Activated CD4-positive, alpha-beta T cell treated with anti-CD3 and anti-CD28 coated beads, Interleukin-2, amount 50 U/mL, for 4 hours (primary cell): ENCODE measurements around the gene OR5D14.

ENCODE experiments used
- DNase-seq, 2 experiments: peaks; one replicate each; pipeline ENCODE4 v3.0.0-alpha.2; 2020

Gene OR5D14

GRCh38 chr11:55795256-55795655 lies at the start of gene OR5D14:
TSS of gene OR5D14 (plus strand) at chr11:55795556. CDS start at chr11:55795556, 0 bp downstream.
- DNase-seq, result no peak

GRCh38 chr11:55773138-55773537 lies 22.2 kb upstream of the OR5D14 start, which contains the start of gene OR5D13:
TSS of gene OR5D13 (plus strand) at chr11:55773438. CDS start at chr11:55773438, 0 bp downstream.
- DNase-seq, result no peak

GRCh38 chr11:55791606-55792005 lies 3.8 kb upstream of the OR5D14 start:
- no peak for DNase-seq

- no peak for DNase-seq
Observed at GRCh38 chr11:55793321-55793720, 2.0 kb upstream of the OR5D14 start.

- no peak for DNase-seq
Observed at GRCh38 chr11:55806248-55806647, 10.9 kb downstream of the OR5D14 start.

GRCh38 chr11:55811067-55811466 lies 15.7 kb downstream of the OR5D14 start, which contains the start of gene OR5L1:
TSS of gene OR5L1 (plus strand) at chr11:55811367. CDS start at chr11:55811467, 100 bp downstream.
- DNase-seq, result no peak

- no peak for DNase-seq
Observed at GRCh38 chr11:55819330-55819729, 24.0 kb downstream of the OR5D14 start, which contains the start of gene OR5D18. TSS of gene OR5D18 (plus strand) at chr11:55819630. CDS start at chr11:55819630, 0 bp downstream.

- no peak for DNase-seq
Observed at GRCh38 chr11:55826919-55827318, 31.6 kb downstream of the OR5D14 start, which contains the start of gene OR5L2. TSS of gene OR5L2 (plus strand) at chr11:55827219. CDS start at chr11:55827219, 0 bp downstream.

GRCh38 chr11:55838452-55838851 lies 43.1 kb downstream of the OR5D14 start, which contains the start of gene OR5D16:
TSS of gene OR5D16 (plus strand) at chr11:55838752. CDS start at chr11:55838752, 0 bp downstream.
- DNase-seq, result no peak
